Measurements from ENCODE around the gene IGSF6. TPM values are rescaled to one million over a fixed set of nuclear protein-coding genes. Genes with fewer than 3 reads are reported as not detected.

IGSF6 gene
- polyA plus RNA-seq, 1 of the 3 experiments (the other 2 are of a cell fraction), result not detected

DNA sequence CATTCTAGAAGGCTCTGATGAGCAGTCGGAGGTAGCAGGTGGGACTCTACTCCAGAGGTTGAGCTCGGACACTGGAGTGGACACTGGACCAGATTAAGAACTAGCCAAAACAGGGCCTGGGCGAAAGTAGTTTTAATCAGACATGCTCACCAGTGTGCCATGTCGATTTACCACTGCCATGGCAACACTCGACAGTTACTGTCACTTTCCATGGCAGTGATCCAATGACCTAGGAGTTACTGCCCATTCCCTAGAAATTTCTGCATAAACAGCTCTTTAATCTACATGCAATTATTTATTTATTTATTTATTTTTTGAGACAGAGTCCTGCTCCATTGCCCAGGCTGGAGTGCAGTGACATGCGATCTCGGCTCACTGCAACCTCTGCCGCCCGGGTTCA is 60.2 kb downstream of the IGSF6 start:
- no peak overlapping the region for H3K4me2 ChIP-seq
- 89% methylated on average over 9 of the region's 9 CpGs for WGBS (ENCODE audit: low lambda C conversion rate)
- TF ChIP-seq NFIC (IDR thresholded peaks at IDR 0.05; ENCODE audit: borderline replicate concordance) (no peak), FOXJ3 (CRISPR knock-in tag; IDR thresholded peaks at IDR 0.05) (no peak), TEAD4 (IDR thresholded peaks at IDR 0.05; ENCODE audit: borderline replicate concordance, insufficient read depth) (no peak), RCOR1 (IDR thresholded peaks at IDR 0.05; ENCODE audit: low read length) (no peak), NRF1 (IDR thresholded peaks at IDR 0.05; ENCODE audit: low read depth, low read length) (no peak), MXI1 (IDR thresholded peaks at IDR 0.05; ENCODE audit: low read depth, low read length) (no peak), RFX5 (IDR thresholded peaks at IDR 0.05; ENCODE audit: low read length) (no peak), GABPA (IDR thresholded peaks at IDR 0.05; ENCODE audit: low read depth) (no peak), SMC3 (IDR thresholded peaks at IDR 0.05; ENCODE audit: low read depth, low read length) (no peak)
- no peak overlapping the region for H2AFZ ChIP-seq (ENCODE audit: low read depth)
- H3K9me2 ChIP-seq, result no peaks in the 10 kb centered on the region
- no peak overlapping the region for H3K4me3 ChIP-seq (ENCODE audit: low read depth in 2 of 2, low read length in 1 of 2)
- ChIA-PET POLR2A (no interaction called here), CTCF (interaction anchor here (1.0 to 3.7 kb wide), 5 partner anchors 8 to 117 kb away, joined by 3 to 18 read pairs (median 5); no protein-coding TSS in a partner anchor)
- H3K36me3 ChIP-seq (replicated peaks in 1 of 2; ENCODE audit: control insufficient read depth in 1 of 2, insufficient read depth in 2 of 2, low read length in 1 of 2), result no peaks in the 10 kb centered on the region
- no peaks in the 10 kb centered on the region for H4K20me1 ChIP-seq (ENCODE audit: insufficient read depth)
- no peaks in the 10 kb centered on the region for H3K9me3 ChIP-seq
- DNase-seq, result no peak
- H3K27me3 ChIP-seq (ENCODE audit: insufficient read depth), result no peaks in the 10 kb centered on the region
- peaks cover 7% of the 10 kb centered on the region for H3F3A ChIP-seq (replicated peaks; ENCODE audit: insufficient read depth)
- no peak overlapping the region for H3K27ac ChIP-seq (ENCODE audit: low read depth in 2 of 2, low read length in 1 of 2)
- H3K9ac ChIP-seq, result no peak overlapping the region
- no peaks in the 10 kb centered on the region for H3K79me2 ChIP-seq (ENCODE audit: insufficient read depth)
- 0 out of 4 replicates have a peak, but pooled peaks cover 0 to 4% of the 10 kb centered on the region in 2 experiments for H3K4me1 ChIP-seq (ENCODE audit: control insufficient read depth in 1 of 2, insufficient read depth in 2 of 2, low read depth in 1 of 2, low read length in 1 of 2)

GRCh38 chr16:21590796-21591195 is 61.6 kb downstream of the IGSF6 start:
- no peak overlapping the region for H3K9ac ChIP-seq
- ChIA-PET POLR2A (no interaction called here), CTCF (interaction anchor here (1.7 kb wide), 1 partner anchor 50 kb away, joined by 5 read pairs; no protein-coding TSS in a partner anchor)
- no peak overlapping the region; the same call in 1 of the 2 replicates for H2AFZ ChIP-seq (ENCODE audit: low read depth)
- H3K27ac ChIP-seq (ENCODE audit: low read depth in 2 of 2, low read length in 1 of 2), result peak overlapping the region in 1 of 2 experiments; percentile 64; a peak in 3 of 4 replicates
- 30% methylated on average over 2 of the region's 2 CpGs for WGBS (ENCODE audit: low lambda C conversion rate)
- H3K4me3 ChIP-seq (ENCODE audit: low read depth in 2 of 2, low read length in 1 of 2), result no peak overlapping the region
- no peaks in the 10 kb centered on the region for H3K36me3 ChIP-seq (replicated peaks in 1 of 2; ENCODE audit: control insufficient read depth in 1 of 2, insufficient read depth in 2 of 2, low read length in 1 of 2)
- no peaks in the 10 kb centered on the region for H3K9me2 ChIP-seq
- H3F3A ChIP-seq (replicated peaks; ENCODE audit: insufficient read depth), result peaks cover 7% of the 10 kb centered on the region
- TF ChIP-seq JUND (IDR thresholded peaks at IDR 0.05) (peak; percentile 25; the same call in 1 of the 2 replicates), PBX3 (IDR thresholded peaks at IDR 0.05) (peak; percentile 22; the same call in 1 of the 2 replicates), NFIC (IDR thresholded peaks at IDR 0.05; ENCODE audit: borderline replicate concordance) (no peak), TCF12 (IDR thresholded peaks at IDR 0.05) (peak; percentile 68)
- H4K20me1 ChIP-seq (ENCODE audit: insufficient read depth), result no peaks in the 10 kb centered on the region
- no peaks in the 10 kb centered on the region for H3K9me3 ChIP-seq
- DNase-seq, result no peak
- H3K4me1 ChIP-seq (ENCODE audit: control insufficient read depth in 1 of 2, insufficient read depth in 2 of 2, low read depth in 1 of 2, low read length in 1 of 2), result 0 out of 4 replicates have a peak, but pooled peaks cover 0 to 4% of the 10 kb centered on the region in 2 experiments
- no peaks in the 10 kb centered on the region for H3K27me3 ChIP-seq (ENCODE audit: insufficient read depth)
- H3K79me2 ChIP-seq (ENCODE audit: insufficient read depth), result no peaks in the 10 kb centered on the region
- peak overlapping the region; percentile 45; the same call in 1 of the 2 replicates for H3K4me2 ChIP-seq

DNA sequence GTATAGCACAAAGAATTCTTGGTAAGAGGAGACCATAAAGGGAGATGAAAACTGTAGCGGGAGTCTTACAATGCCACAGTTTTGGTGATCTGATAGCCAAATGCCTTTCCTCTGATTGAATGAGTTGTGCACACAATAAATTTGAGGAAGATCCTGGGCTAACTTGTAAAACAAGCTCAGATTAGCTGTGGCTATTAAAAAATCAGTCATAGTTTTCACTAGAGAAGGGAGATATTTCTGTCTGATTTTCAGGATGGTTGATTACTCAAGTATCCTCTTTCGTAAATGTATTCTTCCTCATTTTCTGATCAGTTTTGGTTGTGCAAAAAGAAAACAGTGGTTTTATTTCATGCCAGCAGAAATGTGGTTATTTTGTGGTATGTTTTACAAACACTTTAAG is 62.1 kb downstream of the IGSF6 start:
- WGBS (ENCODE audit: low lambda C conversion rate), result 53% methylated on average over 2 of the region's 2 CpGs
- H2AFZ ChIP-seq (ENCODE audit: low read depth), result peak overlapping the region; percentile 54
- no peaks in the 10 kb centered on the region for H4K20me1 ChIP-seq (ENCODE audit: insufficient read depth)
- no peaks in the 10 kb centered on the region for H3K9me2 ChIP-seq
- ChIA-PET CTCF (interaction anchor here (1.2 to 1.7 kb wide), 2 partner anchors 50 to 103 kb away, joined by 3 to 5 read pairs; no protein-coding TSS in a partner anchor), POLR2A (no interaction called here)
- H3K9me3 ChIP-seq, result no peaks in the 10 kb centered on the region
- no peaks in the 10 kb centered on the region for H3K36me3 ChIP-seq (replicated peaks in 1 of 2; ENCODE audit: control insufficient read depth in 1 of 2, insufficient read depth in 2 of 2, low read length in 1 of 2)
- no peaks in the 10 kb centered on the region for H3K27me3 ChIP-seq (ENCODE audit: insufficient read depth)
- H3K27ac ChIP-seq (ENCODE audit: low read depth in 2 of 2, low read length in 1 of 2), result peak overlapping the region in 1 of 2 experiments; percentile 64; a peak in 3 of 4 replicates
- H3F3A ChIP-seq (replicated peaks; ENCODE audit: insufficient read depth), result peaks cover 7% of the 10 kb centered on the region
- DNase-seq, result no peak
- H3K4me2 ChIP-seq, result peak overlapping the region; percentile 45; the same call in 1 of the 2 replicates
- H3K9ac ChIP-seq, result no peak overlapping the region
- H3K4me1 ChIP-seq (ENCODE audit: control insufficient read depth in 1 of 2, insufficient read depth in 2 of 2, low read depth in 1 of 2, low read length in 1 of 2), result 0 out of 4 replicates have a peak, but pooled peaks cover 0 to 4% of the 10 kb centered on the region in 2 experiments
- no peak overlapping the region for H3K4me3 ChIP-seq (ENCODE audit: low read depth in 2 of 2, low read length in 1 of 2)
- H3K79me2 ChIP-seq (ENCODE audit: insufficient read depth), result no peaks in the 10 kb centered on the region
- TF ChIP-seq RCOR1 (IDR thresholded peaks at IDR 0.05; ENCODE audit: low read length), result no peak
- no peak for TF ChIP-seq GABPA (IDR thresholded peaks at IDR 0.05; ENCODE audit: low read depth)
- no peak for TF ChIP-seq FOXM1 (IDR thresholded peaks at IDR 0.05; ENCODE audit: low read depth)
- no peak for TF ChIP-seq IRF3 (IDR thresholded peaks at IDR 0.05; ENCODE audit: low read depth, low read length)
- no peak for TF ChIP-seq POLR2AphosphoS5 (IDR thresholded peaks at IDR 0.05; ENCODE audit: low read depth, low read length)
- TF ChIP-seq TAF1 (IDR thresholded peaks at IDR 0.05; ENCODE audit: borderline replicate concordance, low read depth, low read length), result no peak
- no peak for TF ChIP-seq PBX3 (IDR thresholded peaks at IDR 0.05)
- TF ChIP-seq, protein P1, sequence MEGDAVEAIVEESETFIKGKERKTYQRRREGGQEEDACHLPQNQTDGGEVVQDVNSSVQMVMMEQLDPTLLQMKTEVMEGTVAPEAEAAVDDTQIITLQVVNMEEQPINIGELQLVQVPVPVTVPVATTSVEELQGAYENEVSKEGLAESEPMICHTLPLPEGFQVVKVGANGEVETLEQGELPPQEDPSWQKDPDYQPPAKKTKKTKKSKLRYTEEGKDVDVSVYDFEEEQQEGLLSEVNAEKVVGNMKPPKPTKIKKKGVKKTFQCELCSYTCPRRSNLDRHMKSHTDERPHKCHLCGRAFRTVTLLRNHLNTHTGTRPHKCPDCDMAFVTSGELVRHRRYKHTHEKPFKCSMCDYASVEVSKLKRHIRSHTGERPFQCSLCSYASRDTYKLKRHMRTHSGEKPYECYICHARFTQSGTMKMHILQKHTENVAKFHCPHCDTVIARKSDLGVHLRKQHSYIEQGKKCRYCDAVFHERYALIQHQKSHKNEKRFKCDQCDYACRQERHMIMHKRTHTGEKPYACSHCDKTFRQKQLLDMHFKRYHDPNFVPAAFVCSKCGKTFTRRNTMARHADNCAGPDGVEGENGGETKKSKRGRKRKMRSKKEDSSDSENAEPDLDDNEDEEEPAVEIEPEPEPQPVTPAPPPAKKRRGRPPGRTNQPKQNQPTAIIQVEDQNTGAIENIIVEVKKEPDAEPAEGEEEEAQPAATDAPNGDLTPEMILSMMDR (IDR thresholded peaks at IDR 0.05), result no peak
